ENCODE results near the gene PPP2R1B. TPM values are rescaled to one million over a fixed set of nuclear protein-coding genes. Genes with fewer than 3 reads are reported as not detected.

The PPP2R1B gene
- total RNA-seq, 8 experiments from 2014 or later: 11.8 to 43.7 (median 19.4) TPM

DNA sequence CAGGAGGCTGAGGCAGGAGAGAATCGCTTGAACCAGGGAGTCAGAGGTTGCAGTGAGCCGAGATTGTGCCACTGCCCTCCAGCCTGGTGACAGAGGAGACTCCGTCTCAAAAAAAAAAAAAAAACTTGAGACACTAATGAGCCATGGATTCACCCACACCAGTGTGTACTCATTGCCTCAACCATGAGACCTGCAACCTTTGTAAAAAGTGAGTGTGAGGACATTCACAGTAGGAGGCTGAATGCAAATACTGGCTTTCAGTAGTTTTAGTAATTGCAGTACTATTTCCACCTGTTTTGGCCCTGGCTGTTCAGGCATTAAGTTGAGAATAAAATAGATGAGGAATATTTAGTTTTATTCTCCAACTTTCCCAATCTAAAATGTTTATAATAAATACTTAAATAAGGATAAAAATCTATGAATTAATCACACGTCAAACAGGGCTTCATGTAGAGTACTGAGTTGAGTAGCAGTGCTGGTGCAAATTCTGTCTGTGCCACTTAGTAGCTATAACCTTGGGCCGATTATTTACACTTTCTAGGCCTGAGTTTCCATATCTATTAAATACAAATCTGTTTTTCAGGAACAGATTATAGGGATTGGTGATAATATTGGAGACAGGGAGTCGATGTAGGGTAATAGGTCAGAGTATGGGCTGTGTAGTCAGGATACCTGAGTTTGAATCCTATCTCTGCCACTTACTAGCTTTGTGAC lies 72.8 kb downstream of the PPP2R1B start:
- peak overlapping the region; percentile 22 to 62 for H3K27ac ChIP-seq
- in situ Hi-C loops (cut with MboI; ENCODE audit: low pct_unique_long_range_greater_than_20kb in 2 of 9, low sequenced_read_pairs in 9 of 9, unreplicated experiment in 9 of 9): no loop called here
- 60 to 100% (median 92%) methylated on average over 1 to 5 of the region's 6 CpGs for WGBS, 10 experiments
- no peak overlapping the region for H3K4me3 ChIP-seq
- ATAC-seq (replicated peaks in 6 of 8): peak in 4 of 8 experiments; percentile 6 to 14 (median 10)
- peaks cover 45 to 57% of the 10 kb centered on the region in 2 donors for H3K4me1 ChIP-seq (replicated peaks in 1 of 2)

DNA sequence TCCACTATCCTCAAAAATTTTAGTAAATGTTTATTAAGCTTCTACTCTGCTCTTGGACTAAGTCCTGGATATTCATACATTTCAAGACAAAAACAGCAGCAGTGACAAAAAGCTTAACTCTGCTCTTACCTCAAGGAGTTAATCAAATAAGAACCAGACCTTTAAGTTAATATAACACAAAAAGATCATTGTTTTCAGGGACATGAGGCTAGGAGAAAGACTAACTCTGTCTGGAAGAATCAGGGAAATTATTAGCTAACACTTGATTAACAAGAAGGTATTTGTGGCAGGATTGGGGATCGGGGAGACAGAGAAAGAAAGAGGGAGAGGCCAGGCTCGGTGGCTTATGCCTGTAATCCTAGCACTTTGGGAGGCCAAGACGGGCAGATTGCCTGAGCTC lies 74.4 kb downstream of the PPP2R1B start:
- no peak overlapping the region for H3K27ac ChIP-seq
- peaks cover 45% of the 10 kb centered on the region in 2 donors for H3K4me1 ChIP-seq (replicated peaks in 1 of 2)
- in situ Hi-C loops (cut with MboI; ENCODE audit: low pct_unique_long_range_greater_than_20kb in 2 of 9, low sequenced_read_pairs in 9 of 9, unreplicated experiment in 9 of 9): no loop called here
- no peak for ATAC-seq (replicated peaks in 6 of 8)
- 56 to 100% (median 79%) methylated on average over 1 to 3 of the region's 3 CpGs; no CpG with 5 or more reads in 4 of the 10 experiments for WGBS, 10 experiments
- H3K4me3 ChIP-seq: no peak overlapping the region

DNA sequence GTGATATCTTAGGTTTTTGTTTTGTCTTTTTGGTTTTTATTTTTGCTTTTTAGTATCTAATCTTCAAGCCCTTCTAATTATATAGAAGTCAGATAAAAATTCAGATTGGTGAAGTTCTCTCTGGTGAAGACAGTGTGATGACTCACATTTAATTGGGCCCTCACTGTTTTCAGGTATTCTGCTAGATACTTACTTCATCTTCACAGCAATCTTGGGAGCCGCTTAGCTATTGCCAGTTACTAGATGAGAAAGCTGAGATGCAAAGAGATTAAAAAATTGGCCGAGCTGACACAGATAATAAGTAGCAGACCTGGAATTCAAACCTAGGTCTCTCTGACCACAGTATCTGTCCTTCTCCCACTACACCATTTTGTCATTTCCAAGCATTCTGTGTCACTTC lies 75.0 kb downstream of the PPP2R1B start:
- Histone ChIP-seq H3K27ac (no peak overlapping the region), H3K4me1 (replicated peaks in 1 of 2) (peaks cover 39% of the 10 kb centered on the region in 2 donors), H3K4me3 (no peak overlapping the region)
- in situ Hi-C loops (cut with MboI; ENCODE audit: low pct_unique_long_range_greater_than_20kb in 2 of 9, low sequenced_read_pairs in 9 of 9, unreplicated experiment in 9 of 9): no loop called here
- 61 to 100% (median 95%) methylated on average over 1 to 2 of the region's 2 CpGs; no CpG with 5 or more reads in 1 of the 10 experiments for WGBS, 10 experiments
- ATAC-seq (replicated peaks in 6 of 8): no peak

DNA sequence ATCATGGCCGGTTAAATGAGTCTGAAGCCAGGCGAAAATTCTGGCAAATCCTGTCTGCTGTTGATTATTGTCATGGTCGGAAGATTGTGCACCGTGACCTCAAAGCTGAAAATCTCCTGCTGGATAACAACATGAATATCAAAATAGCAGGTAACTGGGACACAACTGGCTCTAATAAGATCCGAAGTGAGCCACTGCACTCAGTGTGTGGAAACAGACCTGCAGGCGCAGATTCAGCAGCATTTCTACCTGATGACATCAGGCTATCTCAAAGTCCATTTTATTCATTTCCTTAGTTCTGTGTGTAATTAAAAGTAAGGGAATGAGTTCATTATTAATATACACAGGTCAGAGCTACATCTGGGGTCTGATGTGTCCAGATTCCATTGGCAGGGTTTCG lies 78.2 kb downstream of the PPP2R1B start:
- 17 to 100% (median 94%) methylated on average over 1 to 7 of the region's 7 CpGs; no CpG with 5 or more reads in 1 of the 10 experiments for WGBS, 10 experiments
- peak in 2 of 8 experiments; percentile 30 to 46 for ATAC-seq (replicated peaks in 6 of 8)
- peaks cover 10 to 14% of the 10 kb centered on the region in 2 donors for H3K4me1 ChIP-seq (replicated peaks in 1 of 2)
- H3K27ac ChIP-seq: no peak overlapping the region
- in situ Hi-C loops (cut with MboI; ENCODE audit: low pct_unique_long_range_greater_than_20kb in 2 of 9, low sequenced_read_pairs in 9 of 9, unreplicated experiment in 9 of 9): no loop called here
- H3K4me3 ChIP-seq: no peak overlapping the region

DNA sequence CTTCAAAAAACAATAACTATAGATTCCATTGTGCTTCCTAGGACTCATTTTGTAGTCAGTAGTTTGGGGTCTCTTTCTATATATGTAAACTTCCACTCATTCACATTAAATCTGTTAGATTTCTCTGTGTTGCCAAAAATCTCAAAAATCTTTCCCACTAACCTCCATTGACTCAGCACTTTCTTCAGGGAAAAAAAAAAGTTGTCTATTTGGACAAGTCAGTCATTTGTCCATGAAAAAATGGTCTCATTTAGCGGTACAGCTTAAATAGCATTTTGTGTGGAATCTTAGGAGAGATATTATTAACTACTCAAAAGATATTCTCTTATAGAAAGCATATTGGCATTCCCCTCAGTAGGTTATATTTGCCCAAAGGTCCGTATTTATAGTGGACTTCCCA lies 81.9 kb downstream of the PPP2R1B start:
- no peak overlapping the region for H3K4me3 ChIP-seq
- no peak overlapping the region for H3K27ac ChIP-seq
- WGBS, 10 experiments: 89 to 100% (median 100%) methylated on average over 1 to 2 of the region's 2 CpGs; no CpG with 5 or more reads in 1 of the 10 experiments
- H3K4me1 ChIP-seq (replicated peaks in 1 of 2): peaks cover 0 to 5% of the 10 kb centered on the region in 2 donors
- no peak for ATAC-seq (replicated peaks in 6 of 8)
- in situ Hi-C loops (cut with MboI; ENCODE audit: low pct_unique_long_range_greater_than_20kb in 2 of 9, low sequenced_read_pairs in 9 of 9, unreplicated experiment in 9 of 9): no loop called here

DNA sequence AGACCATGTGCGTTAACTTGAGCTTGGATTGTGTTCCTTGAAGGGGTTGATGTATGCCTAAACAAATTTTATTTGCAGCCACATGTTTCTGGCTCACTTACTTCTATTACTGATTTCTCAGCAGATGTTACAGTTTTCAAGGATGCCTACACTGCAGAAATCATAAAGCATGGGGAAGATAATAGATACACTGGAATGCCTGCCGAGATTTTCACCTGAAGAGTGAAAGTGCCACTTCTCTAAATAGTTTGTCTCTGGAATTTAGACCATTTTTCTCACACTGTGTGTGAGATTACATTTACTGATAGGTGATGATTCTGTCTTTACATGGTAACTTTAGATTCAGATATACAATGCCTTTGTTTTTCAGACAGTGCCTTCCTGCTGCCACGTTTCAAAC lies 82.4 kb downstream of the PPP2R1B start:
- in situ Hi-C loops (cut with MboI; ENCODE audit: low pct_unique_long_range_greater_than_20kb in 2 of 9, low sequenced_read_pairs in 9 of 9, unreplicated experiment in 9 of 9): no loop called here
- H3K4me3 ChIP-seq: no peak overlapping the region
- 60 to 100% (median 90%) methylated on average over 1 to 3 of the region's 3 CpGs; no CpG with 5 or more reads in 1 of the 10 experiments for WGBS, 10 experiments
- H3K27ac ChIP-seq: no peak overlapping the region
- H3K4me1 ChIP-seq (replicated peaks in 1 of 2): peaks cover 0 to 5% of the 10 kb centered on the region in 2 donors
- ATAC-seq (replicated peaks in 6 of 8): no peak

DNA sequence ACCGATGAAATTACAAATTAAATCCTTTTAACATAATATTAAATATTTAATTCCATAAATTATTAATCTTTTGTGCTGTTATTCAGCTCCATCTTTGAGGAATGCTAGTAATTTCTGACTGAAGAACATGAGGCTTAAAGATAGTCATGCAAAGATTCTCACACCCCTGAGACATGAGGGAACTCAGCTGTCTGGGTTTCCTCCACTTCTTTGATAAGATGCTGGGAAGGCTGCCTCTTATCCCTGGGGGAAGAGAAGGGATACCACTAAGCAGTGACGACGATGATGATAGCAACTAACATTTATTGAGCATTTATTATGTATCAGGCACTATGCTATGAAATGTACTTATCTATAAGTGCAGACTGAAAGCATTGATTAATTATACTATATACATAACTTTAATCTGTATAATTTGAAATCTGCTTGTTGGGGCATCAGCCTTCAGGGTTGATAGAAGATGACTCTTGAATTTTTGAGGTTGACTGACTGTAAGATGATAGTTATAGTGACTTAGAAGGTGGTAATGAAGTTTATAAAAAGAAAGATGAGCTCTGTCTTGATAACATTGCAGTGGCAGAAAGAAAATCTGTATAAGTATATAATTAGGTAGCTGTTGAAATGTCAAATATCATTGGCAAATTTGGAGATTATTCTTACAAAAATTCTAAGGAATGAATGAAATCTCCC lies 85.6 kb downstream of the PPP2R1B start:
- in situ Hi-C loops (cut with MboI; ENCODE audit: low pct_unique_long_range_greater_than_20kb in 2 of 9, low sequenced_read_pairs in 9 of 9, unreplicated experiment in 9 of 9): no loop called here
- H3K27ac ChIP-seq: no peak overlapping the region
- H3K4me3 ChIP-seq: no peak overlapping the region
- H3K4me1 ChIP-seq (replicated peaks in 1 of 2): no peaks in the 10 kb centered on the region
- no peak for ATAC-seq (replicated peaks in 6 of 8)
- WGBS, 10 experiments: 0 to 97% (median 90%) methylated on average over 1 to 3 of the region's 3 CpGs; no CpG with 5 or more reads in 1 of the 10 experiments

Other genes starting within 250 kb of the PPP2R1B start
- gene LAYN, start 225.7 kb downstream of the PPP2R1B start, total RNA-seq: 10 to 100 TPM in 1 of 8 experiments, 1 to 10 TPM in 1, under 1 TPM in 5, not detected in 1; 0.21 to 11.8 (median 0.54) TPM
- gene SIK2, start 163.9 kb downstream of the PPP2R1B start, total RNA-seq: 10 to 100 TPM in 7 of 8 experiments, 1 to 10 TPM in 1; 8.5 to 22.5 (median 12.1) TPM
- gene ALG9, start 105.2 kb upstream of the PPP2R1B start, total RNA-seq: 10 to 100 TPM; 46.9 to 57.0 (median 53.9) TPM
- 1 to 10 TPM; 2.6 to 4.8 (median 3.5) TPM for gene FDXACB1, start 112.8 kb upstream of the PPP2R1B start, total RNA-seq
- gene CFAP68, start 113.2 kb upstream of the PPP2R1B start, total RNA-seq: 10 to 100 TPM; 25.9 to 72.1 (median 34.5) TPM
- 100 to 1,000 TPM in 2 of 8 experiments, 10 to 100 TPM in 4, 1 to 10 TPM in 1, under 1 TPM in 1; 0.46 to 336 (median 29.1) TPM for gene CRYAB, start 145.4 kb upstream of the PPP2R1B start, total RNA-seq
- gene HSPB2, start 146.3 kb upstream of the PPP2R1B start, total RNA-seq: 1 to 10 TPM in 3 of 8 experiments, under 1 TPM in 4, not detected in 1; 0.11 to 5.1 (median 0.81) TPM
- gene C11orf52, start 152.5 kb upstream of the PPP2R1B start, total RNA-seq: 1 to 10 TPM in 3 of 8 experiments, under 1 TPM in 5; 0.27 to 7.3 (median 0.55) TPM
- 10 to 100 TPM; 20.1 to 47.0 (median 38.0) TPM for gene DIXDC1, start 171.0 kb upstream of the PPP2R1B start, total RNA-seq